ENCODE measurements around the gene SKIDA1. TPM values are rescaled to one million over a fixed set of nuclear protein-coding genes. Genes with fewer than 3 reads are reported as not detected.
A peak's percentile ranks its signal among the peaks of the same experiment; 100 is the strongest.

The SKIDA1 gene
- total and polyA plus RNA-seq, 12 donors, result 0.64 to 3.5 (median 2.4) TPM

DNA sequence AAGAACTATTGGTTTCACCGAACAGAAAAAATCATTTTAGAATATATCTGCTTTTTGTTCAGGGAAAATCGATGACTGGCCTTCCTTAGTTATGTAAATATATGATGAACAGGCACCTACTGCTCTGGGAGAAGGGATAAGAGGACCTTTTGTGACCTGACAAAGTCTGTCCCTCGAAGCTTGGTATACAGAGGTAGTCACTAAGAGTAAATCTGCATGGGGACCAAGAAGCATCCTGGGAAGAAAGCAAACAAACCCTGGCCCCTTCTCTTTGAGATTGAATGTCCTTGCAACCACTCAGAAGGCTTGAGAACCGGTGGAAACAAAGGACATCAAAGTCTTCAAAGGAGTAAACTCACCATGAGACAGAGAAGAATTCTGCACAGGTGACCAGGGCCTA, 52.3 kb downstream of the SKIDA1 start:
- H3K27ac ChIP-seq, result no peak overlapping the region
- H3K36me3 ChIP-seq (replicated peaks in 1 of 2), result no peaks in the 10 kb centered on the region
- intact Hi-C loops (cut with DNase I), result no loop called here
- WGBS, 4 donors, result 60 to 75% (median 69%) methylated on average over 4 of the region's 4 CpGs
- no peaks in the 10 kb centered on the region for H3K4me1 ChIP-seq (replicated peaks in 1 of 2)
- H3K9me3 ChIP-seq (replicated peaks in 1 of 3), result no peaks in the 10 kb centered on the region
- no peak for TF ChIP-seq POLR2A (IDR thresholded peaks at IDR 0.05)
- TF ChIP-seq, protein P1, sequence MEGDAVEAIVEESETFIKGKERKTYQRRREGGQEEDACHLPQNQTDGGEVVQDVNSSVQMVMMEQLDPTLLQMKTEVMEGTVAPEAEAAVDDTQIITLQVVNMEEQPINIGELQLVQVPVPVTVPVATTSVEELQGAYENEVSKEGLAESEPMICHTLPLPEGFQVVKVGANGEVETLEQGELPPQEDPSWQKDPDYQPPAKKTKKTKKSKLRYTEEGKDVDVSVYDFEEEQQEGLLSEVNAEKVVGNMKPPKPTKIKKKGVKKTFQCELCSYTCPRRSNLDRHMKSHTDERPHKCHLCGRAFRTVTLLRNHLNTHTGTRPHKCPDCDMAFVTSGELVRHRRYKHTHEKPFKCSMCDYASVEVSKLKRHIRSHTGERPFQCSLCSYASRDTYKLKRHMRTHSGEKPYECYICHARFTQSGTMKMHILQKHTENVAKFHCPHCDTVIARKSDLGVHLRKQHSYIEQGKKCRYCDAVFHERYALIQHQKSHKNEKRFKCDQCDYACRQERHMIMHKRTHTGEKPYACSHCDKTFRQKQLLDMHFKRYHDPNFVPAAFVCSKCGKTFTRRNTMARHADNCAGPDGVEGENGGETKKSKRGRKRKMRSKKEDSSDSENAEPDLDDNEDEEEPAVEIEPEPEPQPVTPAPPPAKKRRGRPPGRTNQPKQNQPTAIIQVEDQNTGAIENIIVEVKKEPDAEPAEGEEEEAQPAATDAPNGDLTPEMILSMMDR (IDR thresholded peaks at IDR 0.05), result no peak
- H3K27me3 ChIP-seq, result no peaks in the 10 kb centered on the region
- DNase-seq, result no peak
- H3K4me3 ChIP-seq, result no peak overlapping the region

DNA sequence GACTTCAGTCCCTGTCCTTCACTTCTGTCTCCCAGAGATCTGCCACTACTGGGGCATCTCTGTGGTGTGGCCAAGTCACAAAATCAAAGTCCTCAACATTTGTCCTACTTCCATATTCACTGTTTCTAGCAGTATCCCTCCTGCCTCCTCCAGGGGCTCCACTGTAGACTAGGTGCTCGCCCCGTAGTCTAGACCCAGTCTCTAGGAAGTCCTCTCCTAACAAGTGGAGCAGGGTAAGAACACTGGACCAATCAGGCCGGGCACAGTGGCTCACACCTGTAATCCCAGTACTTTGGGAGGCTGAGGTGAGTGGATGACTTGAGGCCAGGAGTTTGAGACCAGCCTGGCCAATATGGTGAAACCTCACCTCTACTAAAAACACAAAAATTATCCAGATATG, 57.4 kb downstream of the SKIDA1 start:
- Histone ChIP-seq H3K36me3 (replicated peaks in 1 of 2) (no peaks in the 10 kb centered on the region), H3K4me1 (replicated peaks in 1 of 2) (no peaks in the 10 kb centered on the region), H3K9me3 (replicated peaks in 1 of 3) (no peaks in the 10 kb centered on the region), H3K27ac (no peak overlapping the region), H3K27me3 (no peaks in the 10 kb centered on the region), H3K4me3 (no peak overlapping the region)
- intact Hi-C loops (cut with DNase I), result no loop called here
- WGBS, 4 donors, result 88 to 100% (median 92%) methylated on average over 2 to 3 of the region's 3 CpGs
- TF ChIP-seq, protein P1 (IDR thresholded peaks at IDR 0.05), result no peak
- TF ChIP-seq POLR2A (IDR thresholded peaks at IDR 0.05), result no peak
- peak in 1 of 7 donors; percentile 21 for DNase-seq

DNA sequence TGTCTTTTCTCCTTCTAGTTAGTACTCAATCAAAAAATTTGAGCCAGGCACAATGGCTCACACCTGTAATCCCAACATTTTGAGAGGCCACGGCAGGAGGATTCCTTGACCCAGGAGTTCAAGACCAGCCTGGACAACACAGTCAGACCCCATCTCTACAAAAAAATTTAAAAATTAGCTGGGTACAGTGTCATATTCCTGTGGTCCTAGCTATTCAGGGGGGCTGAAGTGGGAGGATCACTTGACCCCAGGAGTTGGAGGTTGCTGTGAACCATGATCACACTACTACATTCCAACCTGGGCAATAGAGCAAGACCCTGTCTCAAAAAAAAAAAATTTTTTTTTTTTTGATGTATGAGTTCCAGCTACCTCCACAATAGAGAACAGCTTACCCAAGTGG, 57.8 kb downstream of the SKIDA1 start:
- H3K27me3 ChIP-seq, result no peaks in the 10 kb centered on the region
- H3K4me3 ChIP-seq, result no peak overlapping the region
- DNase-seq, result no peak
- WGBS, 4 donors, result 88 to 97% (median 92%) methylated on average over 1 of the region's 1 CpG
- intact Hi-C loops (cut with DNase I), result no loop called here
- no peaks in the 10 kb centered on the region for H3K4me1 ChIP-seq (replicated peaks in 1 of 2)
- no peaks in the 10 kb centered on the region for H3K9me3 ChIP-seq (replicated peaks in 1 of 3)
- TF ChIP-seq, protein P1 (IDR thresholded peaks at IDR 0.05), result no peak
- TF ChIP-seq POLR2A (IDR thresholded peaks at IDR 0.05), result no peak
- no peak overlapping the region for H3K27ac ChIP-seq
- no peaks in the 10 kb centered on the region for H3K36me3 ChIP-seq (replicated peaks in 1 of 2)

DNA sequence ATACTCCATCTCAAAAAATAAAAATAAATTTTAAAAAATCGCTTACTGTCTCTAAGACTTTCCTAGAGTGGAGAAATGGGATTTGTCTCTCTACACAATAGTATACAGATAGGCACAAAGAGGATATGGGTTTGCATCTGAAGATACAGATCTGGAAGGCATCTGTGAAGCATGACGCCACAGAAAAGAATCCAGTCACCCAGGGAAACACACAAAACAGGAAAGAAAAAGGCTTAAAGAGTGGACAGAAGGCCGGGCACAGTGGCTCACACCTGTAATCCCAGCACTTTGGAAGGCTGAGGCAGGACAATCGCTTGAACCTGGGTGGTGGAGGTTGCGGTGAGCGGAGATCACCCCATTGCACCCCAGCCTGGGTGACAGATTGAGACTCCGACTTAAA, 61.3 kb downstream of the SKIDA1 start:
- Histone ChIP-seq H3K27ac (no peak overlapping the region), H3K36me3 (replicated peaks in 1 of 2) (no peaks in the 10 kb centered on the region), H3K4me3 (no peak overlapping the region), H3K27me3 (no peaks in the 10 kb centered on the region), H3K9me3 (replicated peaks in 1 of 3) (no peaks in the 10 kb centered on the region), H3K4me1 (replicated peaks in 1 of 2) (no peaks in the 10 kb centered on the region)
- intact Hi-C loops (cut with DNase I), result no loop called here
- WGBS, 4 donors, result 86 to 92% (median 89%) methylated on average over 7 of the region's 7 CpGs
- no peak for DNase-seq
- no peak for TF ChIP-seq POLR2A (IDR thresholded peaks at IDR 0.05)
- TF ChIP-seq, protein P1 (IDR thresholded peaks at IDR 0.05), result no peak

MicroRNAs encoded within 50 kb of the gene (microRNA counts, 767-probe panel; counts per million panel counts)
- 0 counts per million in 2 donors for microRNA hsa-miR-1915-3p

Small RNA genes lying within 50 kb of the gene (microRNA-seq; reads per million reads assigned to microRNA genes)
- gene MIR1915, result 0.45 to 1.5 (median 1.1) reads per million in 3 donors

Small RNA genes lying within 50 kb of the gene (small RNA-seq; reads per million reads assigned to genes)
- 0 to 0.08 reads per million in 2 donors for gene MIR1915
- 0 reads per million in 2 donors for gene RF00019
- 0 reads per million in 2 donors for gene RNU6-306P

Other genes starting within 250 kb of the SKIDA1 start
- 10 to 100 TPM; 16.7 to 49.1 (median 30.3) TPM for gene MLLT10, start 8.6 kb upstream of the SKIDA1 start, total RNA-seq
- 10 to 100 TPM; 15.8 to 30.2 (median 29.3) TPM for gene MLLT10, start 8.6 kb upstream of the SKIDA1 start, polyA plus RNA-seq

Data from adrenal gland (tissue), 12 donors.